ENCODE results near the gene MAP3K5. TPM values are rescaled to one million over a fixed set of nuclear protein-coding genes. Genes with fewer than 3 reads are reported as not detected.

Gene MAP3K5
- total and polyA plus RNA-seq, 2 of the 8 experiments (the other 6 are each of a cell fraction or from before 2014, with no cell fraction given) = 0.63 to 2.6 TPM

- Histone ChIP-seq H3K27me3 (replicated peaks in 1 of 4; ENCODE audit: control insufficient read depth in 3 of 4, extremely low read depth in 1 of 4, insufficient read depth in 3 of 4, low read length in 3 of 4) (no peaks in the 10 kb centered on the region), H3K4me3 (ENCODE audit: extremely low read depth in 1 of 4, insufficient read depth in 2 of 4, low read depth in 3 of 4, low read length in 4 of 4) (no peak overlapping the region), H3K4me1 (replicated peaks in 1 of 4; ENCODE audit: control insufficient read depth in 3 of 4, insufficient read depth in 4 of 4, low read length in 3 of 4) (no peaks in the 10 kb centered on the region), H3K79me2 (ENCODE audit: control insufficient read depth in 1 of 2, insufficient read depth in 2 of 2, low read length in 2 of 2) (no peaks in the 10 kb centered on the region), H3K23ac (ENCODE audit: insufficient read length) (no peak overlapping the region), H4K8ac (ENCODE audit: extremely low read depth, insufficient read depth, low read length) (no peak overlapping the region), H3K56ac (replicated peaks; ENCODE audit: insufficient read length, low read depth, low read length) (no peak overlapping the region), H3K9me3 (ENCODE audit: insufficient read depth in 2 of 2, low read depth in 1 of 2, low read length in 1 of 2) (no peaks in the 10 kb centered on the region), H3K36me3 (ENCODE audit: control insufficient read depth in 2 of 4, insufficient read depth in 4 of 4, low read length in 3 of 4) (no peaks in the 10 kb centered on the region), H2AK5ac (ENCODE audit: low read depth, low read length) (no peak overlapping the region), H2AFZ (ENCODE audit: low read length) (no peak overlapping the region), H2BK15ac (ENCODE audit: low read length) (no peak overlapping the region), H3K4ac (replicated peaks; ENCODE audit: insufficient read length, low read depth, low read length) (no peak overlapping the region), H4K91ac (replicated peaks; ENCODE audit: insufficient read length, low read length) (no peak overlapping the region), H3K79me1 (ENCODE audit: low read depth, low read length) (no peaks in the 10 kb centered on the region), H2BK20ac (ENCODE audit: low read length) (no peak overlapping the region), H3K9ac (replicated peaks in 1 of 4; ENCODE audit: extremely low read depth in 1 of 4, low read depth in 3 of 4, low read length in 3 of 4) (no peak overlapping the region), H2BK12ac (ENCODE audit: low read depth, low read length) (no peak overlapping the region), H3K4me2 (ENCODE audit: insufficient read depth in 1 of 2, low read depth in 2 of 2, low read length in 2 of 2) (no peak overlapping the region), H3K14ac (ENCODE audit: insufficient read length) (no peak overlapping the region), H3K18ac (ENCODE audit: extremely low read depth, low read length) (no peak overlapping the region), H2BK5ac (ENCODE audit: low read depth, low read length) (no peak overlapping the region), H3K23me2 (ENCODE audit: low read depth, low read length) (no peaks in the 10 kb centered on the region), H3K27ac (ENCODE audit: low read depth, low read length) (no peak overlapping the region), H4K20me1 (replicated peaks in 1 of 2; ENCODE audit: control insufficient read depth in 1 of 2, insufficient read depth in 2 of 2, low read length in 2 of 2) (no peaks in the 10 kb centered on the region), H4K5ac (ENCODE audit: insufficient read length, low read depth, low read length) (no peak overlapping the region), H2BK120ac (replicated peaks; ENCODE audit: low read depth, low read length) (no peak overlapping the region)
- TF ChIP-seq RXRA (IDR thresholded peaks at IDR 0.05; ENCODE audit: insufficient read depth, low read depth, low read length) (no peak), CEBPB (IDR thresholded peaks at IDR 0.05; ENCODE audit: low read depth, low read length) (no peak), CTBP2 (IDR thresholded peaks at IDR 0.05; ENCODE audit: borderline replicate concordance, insufficient read depth, insufficient read length, low read length) (no peak), ZNF274 (IDR thresholded peaks at IDR 0.05; ENCODE audit: borderline replicate concordance, extremely low read depth, low read length) (no peak), SRF (IDR thresholded peaks at IDR 0.05; ENCODE audit: low read depth, low read length) (no peak), SIRT6 (IDR thresholded peaks at IDR 0.05; ENCODE audit: low read length) (no peak), ATF2 (IDR thresholded peaks at IDR 0.05; ENCODE audit: low read length) (no peak), SP1 (IDR thresholded peaks at IDR 0.05; ENCODE audit: low read depth, low read length) (no peak), RBBP5 (IDR thresholded peaks at IDR 0.05; ENCODE audit: borderline replicate concordance, low read depth, low read length) (no peak), GABPA (IDR thresholded peaks at IDR 0.05; ENCODE audit: borderline replicate concordance, insufficient read depth, low read length) (no peak), CHD2 (IDR thresholded peaks at IDR 0.05; ENCODE audit: low read length) (no peak), MAX (IDR thresholded peaks at IDR 0.05) (no peak)
- DNase-seq (ENCODE audit: low read depth in 1 of 2, low spot score in 2 of 2) (no peak), FAIRE-seq (no peak)
- CTCF ChIA-PET (ENCODE audit: partially characterized antibody) = interaction anchor here (0.6 to 2.3 kb wide), 5 partner anchors 12 to 655 kb away, joined by 3 to 6 read pairs (median 3); no protein-coding TSS in a partner anchor
- POLR2A ChIA-PET (ENCODE audit: partially characterized antibody) = no interaction called here
These were observed 114.5 kb downstream of the MAP3K5 start for GRCh38 chr6:136677822-136678221.

Measured in H1 (cell line).